NK-92 treated with Interleukin-12 subunit alpha and Interleukin-12 subunit beta, amount 100 ng/mL, for 24 hours (cell line): ENCODE measurements around the gene KHDC4.

Source experiments
- DNase-seq: peaks from one replicate; lab custom pipeline; 2025; lab: John Stamatoyannopoulos, UW

The KHDC4 gene

DNA sequence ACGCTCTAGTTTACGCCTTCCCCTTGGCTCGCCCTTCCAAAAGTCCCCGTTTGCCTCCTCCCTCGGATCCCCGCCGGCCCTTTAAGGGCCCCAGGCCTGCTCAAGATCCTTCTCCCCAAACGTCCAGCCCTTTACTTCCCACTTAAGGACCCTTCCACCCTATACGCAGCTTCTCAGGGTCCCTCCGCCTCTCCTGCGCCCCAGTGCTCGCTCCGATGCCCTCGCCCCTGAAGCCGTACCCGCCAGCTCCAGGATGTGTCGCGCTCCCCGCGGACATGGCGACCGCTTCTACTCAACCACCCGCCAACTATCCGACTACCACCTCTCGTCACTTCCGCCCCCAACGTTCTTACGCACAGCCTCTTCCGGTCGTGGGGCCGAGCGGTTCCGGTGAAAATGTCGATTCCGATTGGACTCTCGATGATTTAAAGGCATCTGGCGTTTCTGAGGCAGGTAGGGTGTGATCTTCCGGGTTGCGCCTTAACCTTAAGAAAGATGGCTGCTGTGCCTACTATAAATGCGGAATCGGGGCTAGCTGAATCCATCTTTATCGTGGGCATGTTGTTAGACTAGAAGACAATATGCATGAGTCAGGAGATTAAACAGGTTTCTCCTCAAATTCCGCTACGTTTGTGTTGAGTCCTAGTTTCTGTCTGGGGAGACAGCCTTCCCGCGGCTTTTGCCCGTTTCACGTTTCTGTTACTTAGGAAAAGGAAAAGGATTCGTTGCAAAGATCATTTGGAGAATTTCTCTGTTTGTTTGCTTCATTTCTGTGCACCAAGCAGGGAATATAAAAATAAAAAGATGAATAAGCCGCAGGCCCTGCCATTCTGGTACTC lies at the start of gene KHDC4:
Gene KHDC4, minus strand, starts transcription at position 317 of the 839 bp plus-strand sequence. Its CDS starts 40 bp downstream, at position 277.
- DNase-seq = peak; percentile 87

DNA sequence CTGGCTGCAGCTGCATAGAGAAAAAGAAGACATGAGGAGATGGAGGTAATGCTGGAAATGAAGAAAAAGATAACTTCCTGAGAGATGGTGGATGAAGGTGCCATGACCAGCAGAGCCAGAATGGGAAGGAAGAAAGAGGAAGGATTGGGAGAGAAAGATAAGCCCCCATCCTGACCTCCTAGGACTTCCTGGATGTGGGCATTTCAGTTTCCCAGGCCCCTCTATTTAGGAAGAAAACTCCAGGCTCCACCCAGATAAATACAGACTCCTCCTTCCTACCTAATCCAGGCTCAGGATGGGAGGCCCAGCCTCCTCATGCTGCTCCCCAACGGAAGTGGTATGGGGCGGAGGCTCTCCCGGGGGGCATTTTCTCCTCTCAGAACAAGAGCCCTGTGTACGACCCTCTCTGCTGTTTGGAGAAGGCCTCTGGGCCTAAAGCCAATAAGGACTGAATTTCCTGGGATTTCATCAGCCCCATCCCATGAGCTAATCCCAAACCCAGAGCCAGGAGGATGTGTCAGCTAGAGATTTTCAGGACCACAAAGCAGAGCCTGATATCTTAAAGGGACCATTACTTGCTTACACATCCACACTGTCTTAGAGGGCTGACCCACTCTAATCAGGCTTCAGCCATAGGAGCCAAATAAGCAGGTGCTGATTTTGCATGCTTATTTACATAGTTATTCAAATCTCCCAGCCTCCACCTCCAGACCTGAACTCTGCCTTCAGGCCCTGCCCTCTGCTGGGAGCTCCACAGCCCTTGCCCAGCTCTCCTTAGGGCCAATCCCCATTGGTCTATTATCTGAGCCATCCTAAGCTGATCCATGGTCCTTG lies 49.2 kb upstream of the KHDC4 start:
- no peak for DNase-seq

DNA sequence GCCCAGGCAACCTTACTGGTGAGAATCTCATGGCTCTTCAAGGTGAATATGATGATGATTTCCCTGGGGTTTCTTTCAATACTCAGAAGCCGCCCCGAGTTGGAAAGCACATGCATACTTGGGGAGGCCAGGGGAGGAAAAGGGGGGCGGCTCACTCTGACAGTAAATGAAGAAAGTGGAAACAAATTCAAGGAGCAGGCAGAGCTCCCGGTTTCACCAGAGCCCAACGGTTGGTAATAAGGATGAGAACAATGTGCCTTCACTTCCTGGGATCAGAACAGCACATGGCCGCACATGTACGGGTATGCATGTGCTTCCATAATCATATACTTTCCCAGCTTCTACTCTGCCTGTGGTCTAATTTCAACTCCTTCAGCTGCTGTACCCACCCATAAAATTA lies 47.9 kb upstream of the KHDC4 start:
- DNase-seq = no peak

DNA sequence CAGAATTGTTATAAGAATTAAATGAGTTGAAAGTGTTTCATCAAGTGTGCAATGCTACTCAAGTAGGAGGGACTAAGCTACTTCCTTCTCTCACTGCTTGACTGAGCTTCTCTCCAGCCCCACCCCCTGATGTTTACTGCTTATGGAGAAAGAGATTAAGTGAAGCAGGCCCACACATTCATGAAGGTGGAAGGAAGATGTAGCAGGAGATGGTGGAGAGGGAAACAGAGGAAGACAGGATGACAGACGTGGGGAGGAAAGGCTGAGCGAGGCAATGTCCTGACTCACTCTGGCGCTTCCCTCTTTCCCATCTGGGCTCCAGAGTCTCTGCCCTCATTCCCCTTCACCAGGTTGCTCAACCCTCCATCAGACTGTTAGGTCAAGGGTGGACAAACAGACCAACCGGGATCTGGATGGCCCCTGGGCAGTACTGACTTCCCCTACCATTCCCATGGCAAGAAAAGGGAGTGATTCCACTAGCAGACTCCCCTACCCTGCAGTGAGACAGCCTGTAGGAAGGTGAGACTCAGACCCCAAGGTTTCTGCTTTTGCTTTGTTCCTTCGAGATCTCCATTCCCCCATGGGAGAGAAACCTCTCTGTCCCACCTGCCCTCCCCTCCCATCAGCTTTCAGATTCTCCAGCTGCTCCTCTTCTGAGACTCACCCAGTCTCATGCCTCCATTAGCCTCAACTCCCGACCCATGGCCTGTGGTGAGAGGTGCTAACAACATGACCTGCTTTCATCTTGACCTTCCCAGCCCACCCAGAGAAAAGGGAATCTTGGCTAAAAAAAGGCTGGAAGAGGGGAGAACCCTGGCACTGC lies 47.3 kb upstream of the KHDC4 start:
- no peak for DNase-seq

DNA sequence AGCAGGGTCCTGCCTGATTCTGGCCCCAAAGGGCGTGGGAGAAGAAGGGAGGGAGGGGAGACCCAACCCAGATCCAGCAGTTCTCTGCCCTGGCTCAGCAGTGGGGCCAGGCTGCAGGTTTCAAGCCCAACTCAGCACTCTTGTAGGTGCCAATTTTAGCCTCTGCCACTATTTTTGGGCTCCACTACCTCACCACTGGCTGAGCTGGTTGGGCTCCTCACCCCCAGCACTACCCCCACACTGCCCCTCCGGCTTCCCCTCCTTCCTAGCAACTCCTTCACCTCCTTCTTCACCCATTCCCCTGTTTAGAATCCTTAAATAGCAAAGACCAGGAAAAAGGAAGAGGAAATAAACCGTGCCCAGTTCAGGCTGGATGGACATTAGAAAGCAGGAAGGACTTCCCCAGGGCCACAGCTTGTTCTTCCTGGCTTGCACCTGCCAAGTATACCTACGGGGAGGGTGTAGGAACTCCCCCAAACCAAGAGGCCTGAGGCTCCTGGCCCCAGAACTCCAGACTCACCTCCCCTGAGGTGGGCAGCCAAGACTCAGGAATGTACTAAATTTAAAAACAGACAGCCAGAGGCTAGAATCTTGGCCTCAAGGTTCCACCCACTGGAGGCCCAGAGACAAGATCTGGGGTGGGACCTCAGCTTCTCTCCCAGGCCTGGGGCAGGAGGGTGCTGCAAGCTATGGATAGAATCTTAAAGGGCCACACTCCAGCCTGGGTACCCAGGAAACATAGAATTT lies 45.6 kb upstream of the KHDC4 start:
- no peak for DNase-seq

DNA sequence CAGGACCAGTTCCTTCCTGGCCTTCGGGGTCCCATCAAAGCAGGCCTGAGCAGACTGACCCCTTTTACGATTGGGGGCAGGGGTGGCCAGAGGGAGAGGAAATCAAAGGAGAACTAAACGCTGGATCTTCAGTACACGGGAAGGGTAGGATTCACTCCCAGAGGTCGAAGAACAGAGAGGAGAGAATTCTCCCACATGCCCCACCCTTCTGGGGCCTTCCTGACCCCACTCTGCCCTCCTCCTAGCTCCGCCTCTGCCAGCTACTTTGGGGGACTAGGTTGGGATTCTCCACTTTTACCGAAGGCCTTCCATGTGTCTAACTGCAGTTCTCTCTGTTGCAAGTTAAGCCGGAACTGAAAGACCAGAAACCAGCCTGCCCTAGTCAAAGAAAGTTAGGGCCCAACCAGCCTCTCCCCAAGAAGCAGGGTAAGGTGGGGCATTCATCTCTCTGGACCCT lies 44.8 kb upstream of the KHDC4 start:
- DNase-seq = no peak

DNA sequence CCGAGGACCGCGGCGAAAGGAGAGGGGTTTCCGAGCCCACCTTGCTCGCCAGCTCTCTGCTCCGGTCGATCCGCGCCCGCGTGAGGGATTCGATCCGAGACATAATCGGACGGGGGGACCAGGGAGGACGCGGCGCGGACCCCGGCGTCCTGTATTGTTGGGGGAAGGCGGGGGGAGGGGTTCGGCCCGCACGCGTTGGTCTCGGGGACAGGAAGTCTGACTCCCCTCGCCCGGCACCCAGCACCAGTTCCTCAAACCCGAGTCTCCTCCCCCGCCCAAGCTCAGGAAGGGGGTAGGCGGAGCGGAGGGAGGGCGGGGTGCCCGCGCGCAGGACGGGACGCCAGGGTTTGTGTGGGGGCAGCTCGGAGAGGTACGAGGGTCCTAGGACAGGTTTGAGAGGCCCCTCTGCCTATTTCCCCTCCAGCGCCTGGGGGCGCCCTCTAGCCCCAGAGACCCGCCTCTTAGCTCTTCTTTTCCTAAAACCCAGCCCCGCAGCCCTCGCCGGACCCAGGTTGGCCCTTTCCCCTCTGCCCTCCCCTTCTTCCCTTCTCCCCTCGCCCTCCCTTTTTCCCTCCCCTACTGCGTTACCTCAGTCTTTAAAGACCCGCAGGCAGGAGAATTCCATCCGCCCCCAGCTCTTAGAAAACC lies 44.2 kb upstream of the KHDC4 start, which contains the start of gene ARHGEF2:
Gene ARHGEF2, minus strand, starts transcription at position 223 of the 648 bp plus-strand sequence. Its CDS starts 120 bp downstream, at position 103.
- peak; percentile 86 for DNase-seq

DNA sequence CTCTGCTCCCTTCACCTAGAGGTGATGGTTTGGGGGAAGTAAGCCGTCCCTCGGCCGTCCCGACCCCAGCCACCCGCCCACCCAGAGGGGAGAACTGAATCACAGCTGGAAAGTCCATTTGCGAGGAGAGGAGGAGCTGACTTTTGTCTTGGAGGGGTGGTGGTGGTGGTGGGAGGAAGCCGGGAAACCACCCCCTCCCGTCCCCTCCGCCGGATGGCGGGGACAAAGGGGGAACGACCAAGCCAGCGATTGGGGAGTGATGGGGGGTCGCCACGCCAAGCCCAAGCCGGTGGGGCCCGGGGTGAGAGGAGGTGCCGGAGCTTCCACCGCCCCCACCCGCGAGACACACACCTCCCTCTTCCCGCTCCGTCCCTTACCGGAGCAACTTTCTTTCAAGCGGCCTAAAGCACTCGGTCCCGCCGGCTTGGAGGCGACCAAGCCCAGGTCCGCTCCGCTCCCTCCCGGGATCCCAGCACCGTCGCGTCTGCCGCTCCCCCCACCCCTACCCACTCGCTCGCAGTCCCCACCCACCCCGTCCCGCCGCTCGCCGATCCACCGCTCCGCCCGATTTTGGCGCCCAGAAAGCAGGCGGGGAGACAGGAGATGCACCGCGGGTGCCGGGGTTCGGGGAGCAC lies 43.6 kb upstream of the KHDC4 start:
- peak; percentile 53 for DNase-seq

DNA sequence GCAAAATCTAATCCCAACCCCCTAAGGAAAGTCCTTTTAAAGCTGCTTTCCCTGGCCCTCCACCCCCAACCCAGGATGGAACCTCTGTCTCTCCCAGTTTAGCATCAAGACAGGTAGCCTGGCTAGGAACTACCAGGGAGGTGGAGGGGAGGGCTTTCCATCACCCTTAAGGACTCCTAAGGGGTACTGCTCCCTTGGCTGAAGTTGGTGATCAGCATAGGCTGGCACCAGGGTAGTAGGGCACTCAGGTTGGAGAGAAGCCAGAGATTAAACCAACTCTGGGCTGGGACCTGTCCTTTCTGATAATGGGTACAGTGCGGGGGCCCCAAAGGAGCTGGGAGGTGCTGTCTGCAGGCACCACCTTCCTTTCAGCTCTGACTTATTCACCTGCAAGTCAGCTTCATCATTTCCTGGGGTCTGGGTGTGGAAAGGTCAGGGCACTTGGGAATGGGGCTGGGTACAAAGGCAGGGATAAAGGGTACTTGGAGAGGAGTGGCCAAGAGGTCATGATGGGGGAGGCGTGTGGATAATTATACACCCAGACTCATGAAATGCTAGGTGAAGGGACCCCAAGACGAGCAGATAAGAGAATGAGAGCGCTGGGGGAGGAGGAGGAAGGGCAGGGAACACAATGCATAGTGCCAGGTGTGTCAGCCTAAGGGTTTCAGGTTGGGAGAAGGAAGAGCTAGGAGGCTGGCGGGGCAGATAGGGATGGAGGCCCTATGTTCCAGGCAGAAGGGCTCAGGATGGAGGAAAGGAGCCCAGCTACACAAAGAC lies 42.9 kb upstream of the KHDC4 start:
- no peak for DNase-seq

DNA sequence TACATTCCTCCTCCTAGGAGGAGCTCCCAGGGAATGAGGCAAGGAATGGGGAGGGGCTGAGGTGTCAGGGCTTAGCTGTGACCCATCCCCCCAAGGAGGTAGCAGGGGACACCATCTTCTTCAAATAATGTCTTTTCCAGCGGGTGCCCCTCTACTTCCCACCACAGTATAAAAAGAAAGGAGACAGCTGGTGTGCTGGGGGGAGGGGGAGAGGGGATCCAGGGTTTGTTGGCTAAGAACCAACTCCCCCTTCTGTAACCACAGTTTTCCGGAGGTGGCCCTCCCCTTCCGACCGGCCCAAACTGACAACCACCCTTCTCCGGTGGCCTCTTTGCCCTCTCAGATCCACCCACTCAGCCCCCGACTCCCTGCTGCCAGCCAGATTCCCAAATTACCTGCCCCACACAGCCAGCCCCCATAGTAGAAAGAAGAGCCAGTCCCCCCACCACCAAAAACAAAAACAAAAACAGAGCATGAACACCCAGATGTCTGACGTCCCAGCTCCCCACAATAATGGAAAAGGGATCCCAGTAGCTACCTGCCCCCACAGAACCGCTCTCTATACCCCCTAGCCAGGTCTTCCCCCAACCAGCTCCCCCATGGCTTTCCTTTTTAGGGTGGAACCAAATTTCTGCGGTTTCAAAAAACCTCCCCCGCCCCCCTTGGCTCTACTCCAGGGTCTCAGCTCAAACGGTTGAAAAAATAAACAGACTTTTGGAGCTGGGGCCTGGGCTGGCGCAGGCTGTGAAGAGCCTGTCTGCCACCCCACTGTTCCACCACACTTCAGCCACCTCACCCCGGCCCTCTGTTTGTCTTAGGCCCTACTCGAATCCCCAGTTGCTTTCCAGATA lies 42.1 kb upstream of the KHDC4 start:
- DNase-seq = peak; percentile 25

DNA sequence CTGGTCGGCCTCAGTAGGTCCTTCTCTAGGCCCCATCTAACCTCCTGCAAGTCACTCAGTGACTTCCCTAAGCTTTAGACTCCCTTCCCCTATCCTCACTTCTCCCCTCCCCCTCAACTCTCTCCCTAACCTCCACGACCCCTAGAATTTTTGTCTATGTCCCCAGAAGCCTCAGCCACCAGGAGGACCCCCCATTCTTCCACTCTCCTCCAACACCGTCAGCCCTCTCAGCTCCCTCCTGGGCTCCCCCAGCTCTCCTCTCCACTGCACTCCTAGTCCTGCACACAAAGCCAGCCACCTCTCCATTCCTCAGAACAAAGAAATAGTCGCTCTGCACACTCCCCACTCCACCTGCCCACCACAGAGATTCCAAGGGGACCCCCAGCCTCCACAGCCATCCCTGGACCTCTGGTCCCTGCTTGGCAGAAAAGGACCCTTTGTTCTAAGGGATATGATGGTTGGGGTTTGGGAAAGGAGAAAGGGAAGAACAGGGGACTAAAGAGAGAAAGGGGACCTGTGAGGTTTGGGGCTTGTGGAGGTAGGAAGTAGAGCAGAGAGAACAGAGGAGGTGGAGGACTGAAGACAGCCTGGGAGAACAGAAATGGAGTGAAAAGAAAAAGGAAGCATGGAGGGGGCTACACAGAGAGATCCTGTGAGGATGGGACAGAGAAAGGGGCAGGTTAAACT lies 41.3 kb upstream of the KHDC4 start:
- DNase-seq = no peak

DNA sequence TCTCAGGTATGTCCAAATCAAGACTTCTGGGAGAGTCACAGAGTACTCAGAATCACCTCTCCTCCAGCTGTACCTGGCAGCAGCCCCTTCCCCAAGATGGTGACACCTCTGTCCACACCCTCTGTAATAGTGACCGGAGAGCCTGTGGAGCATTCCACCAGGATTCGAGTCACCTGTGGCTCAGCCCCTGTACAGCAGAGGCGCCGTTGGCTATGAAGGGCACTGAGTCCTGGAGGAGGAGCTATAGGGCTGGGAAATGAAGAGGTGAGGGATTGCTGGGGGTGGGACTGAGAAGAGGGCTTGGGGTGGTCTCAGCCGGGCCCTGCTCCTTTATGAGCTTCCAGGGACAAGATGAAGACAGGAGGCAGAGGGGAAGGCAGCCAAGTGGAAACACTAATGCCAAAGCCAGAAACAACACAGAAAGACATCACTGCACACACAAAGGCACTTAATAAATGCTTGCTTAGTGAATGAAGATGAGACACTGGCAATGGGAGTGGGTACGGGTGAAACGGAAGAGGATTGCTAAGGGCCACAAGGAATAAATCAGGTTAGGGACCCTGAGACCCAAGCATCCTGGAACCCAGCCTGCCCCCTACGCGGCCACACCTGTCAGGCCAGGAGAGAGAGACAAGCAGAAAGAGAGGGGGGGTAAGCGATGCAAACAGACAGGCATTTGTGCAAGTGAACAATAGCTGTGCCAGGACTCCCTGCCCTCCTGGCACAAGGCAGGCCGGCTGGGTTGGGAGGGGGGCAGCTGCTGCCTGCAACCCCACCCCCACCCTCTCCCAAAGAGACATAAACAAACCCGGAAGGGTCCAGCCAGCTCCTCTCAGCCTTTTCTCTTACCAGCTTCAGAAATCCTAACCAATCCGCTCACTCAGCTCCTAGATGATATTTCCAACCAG lies 40.2 kb upstream of the KHDC4 start:
- no peak for DNase-seq

DNA sequence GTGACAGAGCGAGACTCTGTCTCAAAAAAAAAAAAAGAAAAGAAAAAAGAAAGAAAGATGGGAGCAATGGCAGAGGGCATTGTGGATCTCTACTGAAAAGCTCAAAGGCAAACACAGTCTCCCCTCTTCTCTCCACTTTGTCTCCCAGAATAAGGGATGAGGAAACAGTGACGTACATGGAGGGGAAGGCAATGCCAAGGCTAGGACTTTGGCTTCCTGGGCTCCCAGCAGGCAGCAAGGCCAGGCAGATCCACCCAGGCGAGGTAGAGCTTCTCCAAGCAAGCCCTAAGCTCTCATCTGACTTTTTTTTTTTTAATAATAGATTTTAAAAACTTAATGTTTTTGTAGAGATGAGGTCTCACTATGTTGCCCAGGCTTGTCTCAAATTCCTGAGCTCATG lies 39.5 kb upstream of the KHDC4 start:
- no peak for DNase-seq

DNA sequence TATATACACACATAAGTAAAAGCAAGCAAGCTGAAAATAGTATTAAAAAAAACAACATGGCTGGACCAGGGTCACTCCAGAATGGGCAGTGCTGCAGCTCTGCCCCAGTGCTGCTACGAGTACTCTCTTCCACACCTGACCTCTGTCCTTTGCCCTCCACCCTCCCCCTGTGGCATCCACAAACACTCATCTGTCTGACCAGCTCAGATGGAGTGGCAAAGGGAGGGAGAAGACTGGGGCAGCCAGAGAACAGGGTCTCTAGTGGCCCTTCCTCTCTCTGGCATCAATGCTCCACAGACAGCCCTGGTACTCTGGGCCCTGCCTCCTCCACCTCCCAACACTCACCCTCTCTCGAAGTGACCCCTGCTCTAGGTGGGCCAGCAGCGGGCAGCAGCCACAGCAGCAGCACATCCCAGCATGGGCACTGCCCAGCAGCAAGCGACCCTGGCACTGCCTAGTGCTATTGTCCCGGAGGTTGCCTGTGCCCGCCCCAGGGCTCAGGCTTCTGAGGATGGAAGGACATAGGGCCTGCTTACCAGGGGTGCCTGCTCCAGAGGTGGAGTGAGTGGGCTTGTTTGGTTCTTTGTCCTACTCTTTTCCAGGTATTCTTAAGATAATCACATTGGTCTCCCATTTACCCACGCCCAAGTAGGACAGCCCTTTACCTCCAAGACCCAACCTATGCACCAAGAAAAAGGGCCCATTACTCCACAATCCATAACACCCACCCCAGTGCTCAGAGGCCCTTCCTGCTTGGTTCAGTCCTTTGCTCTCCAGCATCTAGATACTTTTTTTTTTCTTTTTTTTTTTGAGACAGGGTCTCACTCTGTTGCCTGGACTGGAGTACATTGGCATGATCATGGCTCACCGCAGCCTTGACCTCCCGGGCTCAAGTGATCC lies 37.9 kb upstream of the KHDC4 start:
- no peak for DNase-seq

DNA sequence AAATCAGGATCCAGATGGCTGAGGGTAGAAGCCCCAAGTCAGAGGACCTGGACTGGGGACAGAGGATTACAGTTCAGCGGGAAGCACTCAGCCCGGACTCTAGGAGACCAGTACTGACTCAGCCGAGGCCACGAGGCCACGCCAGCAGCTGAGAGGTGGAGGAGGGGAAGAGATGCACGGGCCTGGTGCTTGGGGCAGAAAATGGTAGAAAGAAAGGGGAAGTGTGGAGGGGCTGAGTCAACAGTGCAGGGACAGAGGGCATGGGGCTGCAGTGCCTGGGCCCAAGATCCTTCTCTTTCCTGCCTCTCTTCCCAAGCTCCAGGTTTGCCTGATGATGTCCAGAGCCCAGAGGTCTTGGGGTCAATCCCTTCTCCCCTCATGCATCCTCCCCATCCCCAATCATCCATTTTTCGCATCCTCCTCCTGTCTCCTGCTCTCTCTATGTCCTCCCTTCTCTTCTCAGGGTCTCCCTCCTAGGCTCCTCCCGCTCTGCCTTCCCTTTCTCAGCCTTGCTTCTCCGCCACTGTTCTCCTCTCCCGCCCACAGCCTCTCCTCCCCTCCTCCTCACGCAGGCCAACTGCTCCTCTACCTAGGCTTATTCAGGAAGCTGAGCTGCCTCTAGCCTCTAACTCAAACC lies 36.4 kb upstream of the KHDC4 start:
- DNase-seq = no peak
